ENCODE results near the gene LCE1E. TPM values are rescaled to one million over a fixed set of nuclear protein-coding genes. Genes with fewer than 3 reads are reported as not detected.

The LCE1E gene
- total and polyA plus RNA-seq, 10 of the 15 experiments (the other 5 are each of a cell fraction or from before 2014, with no cell fraction given): 0.33 to 8.2 (median 1.3) TPM; not detected in 1

GRCh38 chr1:152796421-152796820, 10.4 kb downstream of the LCE1E start, which contains the start of gene LCE1D:
Gene LCE1D, plus strand, starts transcription at chr1:152796721. Its CDS starts 1,074 bp downstream, at chr1:152797795.
- ChIA-PET RAD21 (ENCODE audit: unreplicated experiment) (no interaction called here), POLR2A (no interaction called here), CTCF (no interaction called here), SMC1A (ENCODE audit: uncharacterized antibody, unreplicated experiment) (no interaction called here)
- H3K36me3 ChIP-seq (ENCODE audit: control insufficient read depth in 2 of 2, insufficient read depth in 2 of 2, low read length in 1 of 2): no peaks in the 10 kb centered on the region
- WGBS (ENCODE audit: insufficient coverage, insufficient replicate concordance, low lambda C conversion rate, missing lambda C conversion rate): no CpG with 5 or more reads among the region's 3 CpGs
- no peaks in the 10 kb centered on the region for H3K27me3 ChIP-seq (replicated peaks in 1 of 2; ENCODE audit: control insufficient read depth in 2 of 2, insufficient read depth in 2 of 2, low read length in 1 of 2)
- BruUV-seq (replicated peaks): no TSS peak
- TF ChIP-seq SIX5 (IDR thresholded peaks at IDR 0.05; ENCODE audit: low read depth, low read length, severe bottlenecking) (no peak), TCF7 (IDR thresholded peaks at IDR 0.05; ENCODE audit: borderline replicate concordance) (no peak), ZZZ3 (IDR thresholded peaks at IDR 0.05; ENCODE audit: control insufficient read depth, insufficient read length, low read depth) (no peak), IKZF2 (IDR thresholded peaks at IDR 0.05) (no peak), TCF12 (IDR thresholded peaks at IDR 0.05; ENCODE audit: low read depth, low read length) (no peak), ZNF622 (IDR thresholded peaks at IDR 0.05) (no peak), ESRRA (IDR thresholded peaks at IDR 0.05; ENCODE audit: low read length) (no peak), NFYB (IDR thresholded peaks at IDR 0.05; ENCODE audit: insufficient read depth, low read depth, low read length) (no peak), KLF5 (IDR thresholded peaks at IDR 0.05; ENCODE audit: partially characterized antibody) (no peak), E2F8 (IDR thresholded peaks at IDR 0.05; ENCODE audit: low read depth, partially characterized antibody) (no peak), ZSCAN29 (IDR thresholded peaks at IDR 0.05) (no peak), RB1 (IDR thresholded peaks at IDR 0.05; ENCODE audit: borderline replicate concordance) (no peak), SMAD5 (IDR thresholded peaks at IDR 0.05; ENCODE audit: low read depth) (no peak), SREBF1 (IDR thresholded peaks at IDR 0.05; ENCODE audit: low read length) (no peak), GATAD2B (conservative IDR thresholded peaks at IDR 0.05; ENCODE audit: low read depth) (no peak)
- no peaks in the 10 kb centered on the region for H3K79me2 ChIP-seq (ENCODE audit: control insufficient read depth, insufficient read depth, low read length)
- H3K4me1 ChIP-seq (ENCODE audit: control insufficient read depth, insufficient read depth, low read length): no peaks in the 10 kb centered on the region
- in situ Hi-C loops (cut with MboI): no loop called here
- no peak for FAIRE-seq
- no peaks in the 10 kb centered on the region for H4K20me1 ChIP-seq (ENCODE audit: control insufficient read depth, insufficient read depth)
- no peak within 1 kb of the TSS for H3K9ac ChIP-seq (ENCODE audit: control insufficient read depth, insufficient read depth, low read length)
- no peak within 1 kb of the TSS for H3K27ac ChIP-seq (ENCODE audit: control insufficient read depth, insufficient read depth)
- H3K9me3 ChIP-seq (replicated peaks; ENCODE audit: control insufficient read depth, insufficient read depth, low read length): no peaks in the 10 kb centered on the region
- no peak within 1 kb of the TSS for H3K4me3 ChIP-seq
- no peak within 1 kb of the TSS for H3K4me2 ChIP-seq (ENCODE audit: control insufficient read depth, insufficient read depth)
- no peak for ATAC-seq
- no peak within 1 kb of the TSS for H2AFZ ChIP-seq (ENCODE audit: control insufficient read depth, low read depth, low read length)
- intact Hi-C loops (cut with micrococcal nuclease; ENCODE audit: unreplicated experiment): no loop called here
- DNase-seq (ENCODE audit: low read depth, low spot score): no peak
